ENCODE data around the gene CDYL. TPM values are rescaled to one million over a fixed set of nuclear protein-coding genes. Genes with fewer than 3 reads are reported as not detected.

Gene CDYL
- total RNA-seq, 1 donor, result 48.4 TPM

DNA sequence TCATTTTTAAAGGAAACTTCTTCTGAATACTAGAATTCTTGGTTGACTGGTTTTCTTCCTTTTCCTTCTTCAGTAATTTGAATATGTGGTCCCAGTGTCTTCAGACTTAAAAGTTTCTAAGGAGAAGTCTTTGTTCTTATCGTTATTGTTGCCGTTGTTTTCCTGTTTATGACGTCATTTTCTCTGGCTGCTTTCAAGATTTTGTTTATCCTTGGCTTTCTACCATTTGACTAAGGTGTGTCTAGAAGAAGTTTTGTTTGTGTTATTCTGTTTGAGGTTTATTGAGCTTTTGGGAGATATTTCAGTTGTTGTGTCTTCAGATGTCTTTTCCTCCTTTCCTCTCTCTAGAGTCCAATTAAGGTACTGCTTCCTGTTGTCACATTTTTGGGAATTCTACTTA, 24.5 kb downstream of the CDYL start:
- TF ChIP-seq, protein P1, sequence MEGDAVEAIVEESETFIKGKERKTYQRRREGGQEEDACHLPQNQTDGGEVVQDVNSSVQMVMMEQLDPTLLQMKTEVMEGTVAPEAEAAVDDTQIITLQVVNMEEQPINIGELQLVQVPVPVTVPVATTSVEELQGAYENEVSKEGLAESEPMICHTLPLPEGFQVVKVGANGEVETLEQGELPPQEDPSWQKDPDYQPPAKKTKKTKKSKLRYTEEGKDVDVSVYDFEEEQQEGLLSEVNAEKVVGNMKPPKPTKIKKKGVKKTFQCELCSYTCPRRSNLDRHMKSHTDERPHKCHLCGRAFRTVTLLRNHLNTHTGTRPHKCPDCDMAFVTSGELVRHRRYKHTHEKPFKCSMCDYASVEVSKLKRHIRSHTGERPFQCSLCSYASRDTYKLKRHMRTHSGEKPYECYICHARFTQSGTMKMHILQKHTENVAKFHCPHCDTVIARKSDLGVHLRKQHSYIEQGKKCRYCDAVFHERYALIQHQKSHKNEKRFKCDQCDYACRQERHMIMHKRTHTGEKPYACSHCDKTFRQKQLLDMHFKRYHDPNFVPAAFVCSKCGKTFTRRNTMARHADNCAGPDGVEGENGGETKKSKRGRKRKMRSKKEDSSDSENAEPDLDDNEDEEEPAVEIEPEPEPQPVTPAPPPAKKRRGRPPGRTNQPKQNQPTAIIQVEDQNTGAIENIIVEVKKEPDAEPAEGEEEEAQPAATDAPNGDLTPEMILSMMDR (IDR thresholded peaks at IDR 0.05; ENCODE audit: insufficient read depth, low read length), result no peak
- DNase-seq (ENCODE audit: low read depth), result no peak
- no peak overlapping the region for H3K4me3 ChIP-seq (ENCODE audit: low read depth, low read length)

DNA sequence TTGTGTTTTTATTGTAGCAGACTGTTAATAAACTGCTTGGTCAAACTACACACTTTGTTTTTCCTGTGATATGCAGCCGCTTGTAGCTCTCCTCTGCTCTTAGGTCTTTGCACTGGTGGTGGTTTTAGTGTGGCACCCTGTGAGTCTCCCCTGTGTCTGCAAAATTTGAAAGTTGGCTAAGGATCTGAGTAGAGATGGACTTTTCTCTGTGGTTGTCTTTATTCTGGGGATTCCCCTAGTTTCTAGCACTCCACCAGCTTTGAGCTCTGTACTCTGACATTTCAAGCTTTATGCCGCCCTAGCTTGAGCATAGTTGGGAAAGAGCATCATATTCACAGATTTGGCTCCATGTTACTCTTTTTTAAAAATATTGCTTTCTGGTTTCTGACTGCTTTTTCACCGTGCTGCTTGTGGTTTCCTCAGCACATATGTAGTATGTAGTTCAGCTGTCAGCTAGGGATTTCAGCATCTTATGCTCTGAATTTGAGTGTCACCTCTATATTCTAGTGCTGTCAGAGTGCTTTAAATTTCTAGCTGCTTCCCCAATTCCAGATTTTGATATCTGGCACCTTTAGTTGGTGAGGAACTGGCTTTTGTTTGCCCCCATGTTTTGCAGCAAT, 25.4 kb downstream of the CDYL start:
- TF ChIP-seq, protein P1 (IDR thresholded peaks at IDR 0.05; ENCODE audit: insufficient read depth, low read length), result no peak
- no peak for DNase-seq (ENCODE audit: low read depth)
- no peak overlapping the region for H3K4me3 ChIP-seq (ENCODE audit: low read depth, low read length)

- H3K4me3 ChIP-seq (ENCODE audit: low read depth, low read length), result no peak overlapping the region
- no peak for DNase-seq (ENCODE audit: low read depth)
- TF ChIP-seq, protein P1 (IDR thresholded peaks at IDR 0.05; ENCODE audit: insufficient read depth, low read length), result no peak
These were observed 26.2 kb downstream of the CDYL start for GRCh38 chr6:4802312-4802935.

DNA sequence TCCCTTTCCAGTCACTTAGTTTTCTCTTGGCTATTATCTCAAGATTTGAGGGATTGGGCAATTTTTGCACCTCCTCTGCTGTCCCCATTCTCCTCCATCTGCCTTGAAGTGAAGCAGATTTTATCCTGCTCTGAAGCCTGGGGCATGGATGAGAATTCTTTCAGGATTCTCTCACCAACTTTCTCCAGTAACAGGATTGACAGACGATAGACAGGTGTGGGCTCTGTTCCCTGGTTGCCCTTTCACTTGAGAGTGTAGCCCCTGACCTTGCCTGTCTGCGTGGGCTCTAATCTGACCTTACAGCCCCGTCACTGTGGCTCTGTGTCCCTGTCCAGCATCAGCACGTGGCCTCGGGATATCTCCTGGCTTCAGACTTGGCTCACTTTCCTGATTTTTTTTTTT, 27.1 kb downstream of the CDYL start:
- DNase-seq (ENCODE audit: low read depth), result no peak
- H3K4me3 ChIP-seq (ENCODE audit: low read depth, low read length), result no peak overlapping the region
- TF ChIP-seq, protein P1 (IDR thresholded peaks at IDR 0.05; ENCODE audit: insufficient read depth, low read length), result no peak

DNA sequence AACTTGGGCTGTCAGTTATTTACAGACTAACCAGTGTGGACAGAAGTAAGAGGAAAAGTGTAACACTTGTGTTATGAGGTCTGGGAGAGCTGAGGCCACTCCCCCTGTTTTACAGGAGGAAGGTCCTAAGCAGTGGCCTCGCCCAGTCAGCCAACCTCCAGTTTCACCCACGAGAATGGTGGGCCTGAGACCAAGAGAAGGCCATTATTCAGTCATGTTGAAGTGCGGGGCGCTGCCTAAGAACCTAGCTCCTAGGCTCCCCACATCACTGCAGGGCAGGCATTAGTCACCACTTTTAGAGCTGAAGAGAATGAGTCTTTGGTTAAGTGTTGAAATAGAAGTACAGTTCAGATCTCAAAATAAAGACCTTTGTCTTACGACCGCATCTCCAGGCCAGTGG, 27.9 kb downstream of the CDYL start:
- no peak overlapping the region for H3K4me3 ChIP-seq (ENCODE audit: low read depth, low read length)
- TF ChIP-seq, protein P1 (IDR thresholded peaks at IDR 0.05; ENCODE audit: insufficient read depth, low read length), result no peak
- peak; percentile 35 for DNase-seq (ENCODE audit: low read depth)

DNA sequence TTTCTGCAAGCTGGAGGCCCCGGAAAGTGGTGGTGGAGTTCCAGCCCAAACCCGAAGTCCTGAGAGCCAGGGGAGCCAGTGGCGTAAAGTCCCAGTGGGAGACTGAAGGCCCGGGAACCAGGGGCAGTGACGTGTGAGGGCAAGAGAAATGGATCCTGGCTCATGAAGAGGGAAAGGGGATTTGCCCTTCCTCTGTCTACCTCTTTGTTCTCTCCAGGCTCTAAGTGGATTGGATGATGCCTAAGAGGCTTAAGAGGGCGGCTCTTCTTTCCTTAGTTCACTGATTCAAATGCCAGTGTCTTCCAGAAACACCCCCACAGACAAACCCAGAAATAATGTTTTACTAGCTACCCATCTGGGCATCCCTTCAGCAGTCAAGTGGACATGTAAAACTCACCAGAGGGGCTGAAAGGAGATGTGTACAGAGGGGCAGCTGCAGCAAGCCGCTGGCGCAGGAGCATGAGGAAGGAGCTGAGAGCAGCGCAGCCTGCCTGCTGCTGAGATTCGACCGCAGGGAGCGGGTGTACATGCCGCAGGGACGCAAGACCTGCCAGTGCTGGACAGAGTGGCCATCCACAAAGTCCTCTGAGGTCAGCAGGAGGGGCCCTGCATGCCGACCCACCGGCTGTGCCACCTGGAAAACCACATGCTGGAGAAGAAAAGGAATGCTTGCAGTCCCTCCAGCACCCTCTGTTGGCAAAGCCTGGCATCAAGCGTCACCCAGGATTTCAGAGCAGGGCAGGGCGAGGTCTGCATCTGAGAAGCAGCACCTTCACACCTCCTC, 29.5 kb downstream of the CDYL start:
- no peak overlapping the region for H3K4me3 ChIP-seq (ENCODE audit: low read depth, low read length)
- TF ChIP-seq, protein P1 (IDR thresholded peaks at IDR 0.05; ENCODE audit: insufficient read depth, low read length), result peak; percentile 59
- peak; percentile 31 for DNase-seq (ENCODE audit: low read depth)

Data from fibroblast of the aortic adventitia (primary cell).